HG03025 (cell line): ENCODE data around the gene GZMM.

ENCODE experiments used
- ATAC-seq: cut with Tn5 transposase; IDR thresholded peaks from one replicate; pipeline ENCODE4 v1.9.1; 2021; ENCODE audit warnings: mild to moderate bottlenecking, moderate library complexity; ENCODE audit not compliant: unreplicated experiment, low FRiP score

The GZMM gene

DNA sequence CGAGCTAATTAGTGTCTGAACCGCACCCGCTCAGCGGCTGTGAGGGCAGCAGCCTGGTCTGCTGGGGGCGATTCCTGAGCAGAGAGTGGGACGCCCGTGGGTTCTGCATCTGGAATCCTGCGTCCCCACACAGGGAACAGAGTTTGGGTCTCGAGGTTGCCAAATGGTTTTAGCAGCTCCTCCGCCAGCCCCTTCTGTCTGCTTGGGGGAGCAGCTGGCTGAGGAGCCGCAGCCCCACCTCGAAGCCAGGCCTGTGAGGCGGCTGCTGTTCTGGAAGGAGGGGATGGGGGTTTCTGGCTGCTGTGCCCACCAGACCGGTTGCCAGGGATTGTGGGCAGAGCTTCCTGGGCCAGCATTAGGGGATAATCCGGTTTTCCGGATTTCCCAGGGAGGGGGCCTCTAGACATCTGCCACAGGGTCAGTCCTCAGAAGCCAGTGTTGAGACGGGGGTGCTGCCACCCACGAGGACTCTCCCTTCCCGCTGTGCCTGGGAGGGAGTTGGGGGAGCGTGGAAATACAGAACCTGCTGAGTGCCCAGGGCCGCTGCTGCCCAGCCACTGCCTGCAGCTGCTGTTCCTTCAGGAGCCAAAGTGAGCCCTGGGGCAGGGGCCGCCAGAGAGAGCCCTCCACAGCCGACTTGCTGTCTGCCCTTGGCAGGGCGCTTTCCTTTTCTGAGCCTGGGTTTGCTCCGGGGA is 10.3 kb upstream of the GZMM start:
- no peak for ATAC-seq

DNA sequence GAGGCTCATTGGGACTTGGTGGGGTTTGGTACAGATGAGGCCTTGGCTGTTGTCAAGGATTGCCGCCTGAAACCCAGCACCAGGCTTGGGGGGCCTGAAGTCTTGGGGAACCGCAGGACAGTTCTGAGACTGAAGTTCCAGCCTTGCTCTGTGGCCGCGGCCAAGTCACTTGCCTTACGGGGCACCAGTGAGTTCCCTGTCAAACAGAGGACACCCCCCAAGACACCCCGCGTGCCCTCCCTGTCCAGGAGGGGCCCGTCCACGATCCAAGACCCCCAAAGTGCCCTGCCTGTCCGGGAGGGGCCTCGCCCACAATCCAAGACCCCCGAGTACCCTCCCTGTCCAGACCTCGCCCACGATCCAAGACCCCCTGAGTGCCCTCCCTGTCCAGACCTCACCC is 9.8 kb upstream of the GZMM start:
- no peak for ATAC-seq

DNA sequence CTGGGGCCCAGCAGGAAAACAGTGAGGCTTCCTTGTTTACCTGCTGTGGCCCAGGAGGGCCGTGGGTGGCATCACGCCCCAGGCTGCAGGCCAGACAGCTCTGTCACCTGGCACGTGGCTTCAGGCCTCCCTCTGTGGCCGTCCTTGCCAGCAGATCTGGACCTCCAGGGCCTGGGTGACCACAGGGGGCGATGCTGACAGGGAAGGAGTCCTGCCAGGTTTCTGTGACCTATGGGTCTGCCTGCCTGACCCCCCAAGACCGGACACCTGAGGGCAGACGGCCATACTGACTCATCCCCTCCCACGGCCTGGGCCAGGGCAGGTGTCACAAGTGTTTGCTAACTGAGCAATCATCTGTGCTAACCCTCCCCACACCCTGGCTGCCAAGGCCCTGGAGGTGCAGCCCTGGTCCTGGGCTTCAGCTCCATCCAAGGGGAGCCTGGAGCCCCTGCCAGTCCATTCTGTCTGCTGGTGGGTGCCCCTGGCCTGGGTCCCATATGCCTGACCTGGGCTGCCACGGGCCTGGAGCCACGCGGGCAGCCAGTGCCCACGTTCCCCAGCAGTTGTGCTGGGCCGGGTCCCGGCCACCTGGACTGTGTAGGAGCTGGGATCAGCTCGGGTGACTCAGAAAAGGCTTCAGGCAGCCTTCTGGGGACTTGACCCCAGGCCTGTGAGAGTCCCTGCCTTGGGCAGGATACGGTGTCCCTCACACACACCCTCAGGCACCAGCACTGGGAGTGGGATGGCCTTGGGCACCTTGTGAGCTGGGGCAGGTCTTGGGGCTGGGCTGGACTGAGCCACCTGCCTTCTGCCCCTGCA is 8.6 kb upstream of the GZMM start:
- no peak for ATAC-seq

DNA sequence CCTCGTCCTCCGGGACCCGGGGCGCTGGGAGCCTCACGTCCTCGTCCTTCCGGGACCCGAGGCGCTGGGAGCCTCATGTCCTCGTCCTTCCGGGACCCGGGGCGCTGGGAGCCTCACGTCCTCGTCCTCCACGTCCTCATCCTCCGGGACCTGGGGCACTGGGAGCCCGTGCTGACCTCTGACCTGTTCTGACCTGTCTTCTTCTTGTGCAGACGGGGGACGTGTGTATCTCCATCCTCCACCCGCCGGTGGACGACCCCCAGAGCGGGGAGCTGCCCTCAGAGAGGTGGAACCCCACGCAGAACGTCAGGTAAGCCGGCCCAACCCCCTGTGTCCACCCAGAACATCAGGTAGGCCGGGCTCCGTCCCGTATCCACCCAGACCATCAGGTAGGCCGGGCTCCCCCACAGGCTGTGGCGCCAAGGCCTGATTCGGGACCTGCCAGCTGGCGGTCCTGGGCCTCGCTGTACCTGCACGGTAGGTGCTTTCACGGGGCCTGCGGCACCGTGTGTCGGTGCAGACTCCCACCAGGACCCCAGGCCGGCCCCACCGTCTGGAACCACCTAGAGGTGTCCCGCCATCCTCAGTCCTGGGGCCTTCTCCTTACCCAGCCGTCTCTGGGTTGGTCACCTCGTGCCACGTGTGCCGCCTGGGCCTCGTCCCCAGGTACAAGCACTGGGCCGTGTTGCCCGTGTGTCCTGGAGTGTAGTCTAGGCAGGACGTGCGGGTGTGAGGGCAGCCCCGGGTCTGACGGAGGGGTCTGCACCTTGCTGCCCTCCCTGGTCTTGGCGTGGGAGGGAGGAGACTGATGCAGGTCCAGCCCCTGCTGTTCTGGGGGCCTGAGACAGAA is 7.6 kb upstream of the GZMM start:
- ATAC-seq, result no peak

GRCh38 chr19:536881-537404 is 6.9 kb upstream of the GZMM start:
- no peak for ATAC-seq

GRCh38 chr19:538641-539428 is 5.0 kb upstream of the GZMM start:
- ATAC-seq, result no peak

DNA sequence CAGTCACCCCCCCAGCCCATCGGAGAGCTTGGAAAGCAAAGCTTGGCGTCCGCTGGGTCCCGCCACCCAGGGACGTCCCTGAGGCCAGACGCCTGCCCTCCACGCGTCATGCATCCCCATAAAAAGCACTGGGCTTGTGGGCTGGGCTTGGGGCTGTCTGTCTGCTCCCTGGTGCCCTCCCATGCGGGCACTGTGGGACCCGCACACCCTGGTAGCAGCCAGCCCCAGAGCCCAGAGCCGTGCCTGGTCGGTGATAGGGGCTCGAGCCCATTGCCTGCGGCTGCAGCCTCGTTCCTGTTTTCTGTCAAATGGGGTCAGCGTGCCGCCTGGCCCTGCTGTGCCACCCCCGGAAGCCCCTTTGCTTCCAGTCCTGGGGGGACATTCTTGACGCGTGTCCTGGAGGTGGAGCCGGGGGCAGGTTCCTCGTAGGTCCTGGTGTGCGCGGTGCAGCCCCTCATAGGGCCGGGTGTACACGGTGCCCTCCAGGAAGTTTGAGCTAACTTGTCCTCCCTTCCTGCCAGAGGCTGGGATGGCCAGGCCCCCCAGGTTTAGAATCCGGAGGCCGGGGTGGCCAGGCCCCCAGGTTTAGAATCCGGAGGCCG is 4.3 kb upstream of the GZMM start:
- no peak for ATAC-seq

- no peak for ATAC-seq
These were observed 2.8 kb upstream of the GZMM start for GRCh38 chr19:540867-541637.

DNA sequence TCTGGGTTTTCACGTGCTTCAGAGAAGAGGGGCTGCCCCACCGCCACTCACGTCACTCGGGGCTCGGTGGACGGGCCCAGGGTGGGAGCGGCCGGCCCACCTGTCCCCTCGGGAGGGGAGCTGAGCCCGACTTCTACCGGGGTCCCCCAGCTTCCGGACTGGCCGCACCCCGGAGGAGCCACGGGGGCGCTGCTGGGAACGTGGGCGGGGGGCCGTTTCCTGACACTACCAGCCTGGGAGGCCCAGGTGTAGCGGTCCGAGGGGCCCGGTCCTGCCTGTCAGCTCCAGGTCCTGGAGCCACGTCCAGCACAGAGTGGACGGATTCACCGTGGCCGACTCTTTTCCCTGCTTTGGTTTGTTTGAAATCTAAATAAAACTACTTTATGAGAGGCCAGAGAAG is 2.2 kb upstream of the GZMM start:
- ATAC-seq, result no peak

DNA sequence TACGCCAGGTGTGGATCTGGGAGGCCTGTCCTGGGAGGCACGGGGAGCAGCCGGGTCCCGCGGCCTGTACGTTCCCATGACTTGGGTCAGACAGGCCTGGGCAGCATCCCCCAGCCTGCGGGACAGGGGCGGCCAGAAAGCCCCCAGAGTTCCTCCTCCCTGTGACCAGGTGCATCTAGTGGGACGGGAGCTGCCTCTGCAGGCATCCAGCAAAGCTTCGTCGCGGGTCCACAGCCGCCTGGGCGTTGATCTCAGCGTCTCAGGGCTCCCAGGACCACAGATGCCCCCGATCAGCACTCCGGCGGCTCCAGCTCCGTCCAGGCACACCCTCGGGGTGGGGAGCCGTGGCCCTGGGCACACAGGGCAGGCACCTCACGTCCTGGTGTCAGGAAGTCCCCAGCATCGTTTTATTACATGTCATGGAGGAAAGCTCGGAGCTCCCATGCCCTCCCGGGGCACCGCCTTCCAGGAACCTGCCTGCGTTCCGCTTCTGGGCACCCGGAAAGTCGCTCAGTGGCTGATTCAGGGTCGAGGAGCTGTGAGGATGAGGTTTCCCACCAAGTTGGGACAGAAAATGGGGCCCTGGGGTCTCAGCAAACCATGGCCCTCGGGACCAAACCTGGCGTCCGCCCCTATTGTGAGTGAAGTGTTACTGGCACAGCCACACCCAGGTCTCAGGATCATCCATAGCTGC is 1.5 kb upstream of the GZMM start:
- ATAC-seq, result no peak

GRCh38 chr19:547117-547516 is 3.3 kb downstream of the GZMM start:
- ATAC-seq, result no peak

GRCh38 chr19:547836-548720 is 4.2 kb downstream of the GZMM start:
- ATAC-seq, result no peak

GRCh38 chr19:548886-549830 is 5.3 kb downstream of the GZMM start:
- ATAC-seq, result no peak

DNA sequence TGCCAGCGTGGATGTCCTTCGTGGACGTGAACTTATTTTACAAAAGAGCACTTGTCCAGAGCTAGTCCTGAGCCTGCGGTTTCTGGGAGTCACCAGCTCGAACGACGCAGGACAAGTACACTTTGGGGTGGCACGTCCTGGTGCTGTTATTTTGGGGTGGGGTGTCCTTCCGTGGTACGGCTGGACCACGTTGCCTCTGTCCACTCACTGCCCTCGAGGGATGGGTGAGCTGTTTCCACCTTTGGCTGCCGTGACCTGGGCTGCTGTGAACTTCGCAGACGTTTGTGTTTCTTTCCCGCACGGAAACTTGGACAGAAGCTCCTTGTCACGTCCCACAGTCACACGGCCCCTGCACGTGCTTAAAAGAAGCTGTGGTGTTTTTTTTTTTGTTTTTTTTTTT is 11.0 kb downstream of the GZMM start:
- ATAC-seq, result no peak

DNA sequence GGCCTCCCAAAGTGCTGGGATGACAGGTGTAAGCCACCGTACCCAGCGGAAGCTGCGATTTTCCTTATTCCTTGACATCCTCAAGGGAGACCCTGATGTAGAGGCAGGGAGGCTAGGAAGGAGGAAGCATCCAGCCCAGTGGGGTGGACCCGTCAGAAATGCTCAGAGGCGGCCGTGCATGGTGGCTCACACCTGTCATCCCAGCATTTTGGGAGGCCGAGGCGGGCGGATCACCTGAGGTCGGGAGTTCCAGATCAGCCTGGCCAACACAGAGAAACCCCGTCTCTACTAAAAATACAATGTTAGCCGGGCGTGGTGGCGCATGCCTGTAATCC is 11.6 kb downstream of the GZMM start:
- ATAC-seq, result no peak

DNA sequence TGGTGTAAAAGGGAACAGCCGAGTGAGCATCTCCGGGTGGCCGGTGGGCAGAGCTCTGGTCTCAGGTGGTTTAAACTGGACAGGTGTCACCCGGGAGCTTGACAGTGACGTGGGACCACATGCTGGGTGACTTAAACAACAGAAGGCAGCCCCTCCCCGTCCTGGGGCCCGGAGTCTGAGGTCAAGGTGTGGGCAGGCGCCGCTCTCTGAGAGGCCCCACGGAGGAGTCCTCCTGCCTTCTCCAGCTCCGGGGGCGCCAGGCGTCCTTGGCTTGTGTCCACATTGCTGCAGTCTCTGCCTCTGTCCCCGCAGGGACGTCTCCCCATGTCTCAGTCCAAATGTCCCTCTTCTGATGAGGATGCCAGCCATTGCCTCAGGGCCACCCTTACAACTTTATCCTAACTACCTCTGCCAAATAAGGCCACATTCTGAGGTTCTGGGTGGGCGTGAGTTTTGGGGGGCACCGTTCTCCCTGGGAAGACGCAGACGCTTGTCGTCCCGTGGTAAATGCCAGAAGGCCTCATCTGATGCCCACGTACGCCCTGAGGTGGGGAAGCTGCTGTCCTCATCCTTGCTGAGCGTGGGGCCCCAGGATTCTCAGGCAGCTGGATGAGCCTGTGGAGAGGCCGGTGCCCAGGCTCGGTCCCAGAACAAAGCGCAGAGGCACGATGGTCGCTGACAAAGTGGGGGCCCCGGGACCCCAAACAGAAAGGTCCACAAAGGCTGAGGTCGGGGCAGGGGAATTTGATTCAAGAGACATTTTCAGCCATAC is 12.9 kb downstream of the GZMM start:
- no peak for ATAC-seq
